GM19455 (cell line): ENCODE data around the gene NKIRAS1.
"Not testable (repeated sequence)": the region's sequence is repeated elsewhere in the genome, so short reads cannot be mapped to it uniquely, and the experiment has no call there.

ENCODE experiments used
- ATAC-seq: cut with Tn5 transposase; IDR thresholded peaks from one replicate; pipeline ENCODE4 v1.9.1; 2021; ENCODE audit not compliant: unreplicated experiment

The NKIRAS1 gene

DNA sequence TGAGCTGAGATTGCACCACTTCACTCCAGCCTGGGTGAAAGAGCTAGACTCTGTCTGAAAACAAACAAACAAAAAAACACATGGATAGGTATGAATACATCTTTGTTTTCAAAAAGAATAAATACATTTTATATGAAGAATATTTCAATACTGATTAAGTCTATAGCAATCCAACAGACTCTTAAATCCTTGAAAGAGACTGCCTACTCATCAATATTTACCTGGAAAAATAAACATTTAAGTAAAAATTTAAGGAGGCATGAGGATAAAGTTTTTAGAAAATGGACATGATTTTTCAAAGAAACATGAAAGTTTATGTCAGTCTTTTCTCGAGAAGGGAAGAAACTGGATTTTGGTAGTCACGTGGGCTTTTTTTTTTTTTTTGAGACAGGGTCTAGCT, 5.4 kb downstream of the NKIRAS1 start:
- no peak for ATAC-seq

DNA sequence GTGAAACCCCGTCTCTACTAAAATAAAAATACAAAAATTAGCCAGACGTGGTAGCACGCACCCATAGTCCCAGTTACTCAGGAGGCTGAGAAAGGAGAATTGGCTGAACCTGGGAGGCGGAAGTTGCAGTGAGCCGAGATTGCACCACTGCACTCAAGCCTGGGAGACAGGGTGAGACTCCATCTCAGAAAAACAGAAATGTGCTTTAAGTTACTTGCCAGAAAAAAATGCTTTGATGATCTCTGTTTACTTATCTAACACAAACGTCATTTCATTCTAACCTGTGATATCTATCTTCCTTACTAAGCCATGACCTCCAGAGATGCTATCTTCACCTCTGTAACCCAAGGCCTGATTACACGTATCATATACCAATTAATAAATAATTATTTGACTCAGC, 7.4 kb downstream of the NKIRAS1 start:
- no peak for ATAC-seq

DNA sequence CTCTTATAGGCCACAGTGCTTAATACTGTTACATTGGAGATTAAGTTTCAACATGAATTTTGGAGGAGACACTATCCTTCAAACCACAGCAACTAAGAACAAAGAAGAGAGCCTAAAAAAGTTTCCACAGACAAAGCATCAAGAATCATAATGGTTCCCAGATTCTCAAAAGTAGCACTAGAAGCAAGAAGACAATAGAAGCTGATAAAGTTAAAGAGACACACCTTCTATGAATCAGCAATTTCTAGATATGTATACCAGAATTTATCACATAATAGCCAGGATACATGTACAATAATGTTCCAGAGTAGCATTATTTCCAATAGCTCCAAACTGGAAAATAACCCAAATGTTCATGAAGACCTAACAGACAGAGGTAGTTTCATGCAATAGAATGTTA, 12.2 kb downstream of the NKIRAS1 start:
- no peak for ATAC-seq

DNA sequence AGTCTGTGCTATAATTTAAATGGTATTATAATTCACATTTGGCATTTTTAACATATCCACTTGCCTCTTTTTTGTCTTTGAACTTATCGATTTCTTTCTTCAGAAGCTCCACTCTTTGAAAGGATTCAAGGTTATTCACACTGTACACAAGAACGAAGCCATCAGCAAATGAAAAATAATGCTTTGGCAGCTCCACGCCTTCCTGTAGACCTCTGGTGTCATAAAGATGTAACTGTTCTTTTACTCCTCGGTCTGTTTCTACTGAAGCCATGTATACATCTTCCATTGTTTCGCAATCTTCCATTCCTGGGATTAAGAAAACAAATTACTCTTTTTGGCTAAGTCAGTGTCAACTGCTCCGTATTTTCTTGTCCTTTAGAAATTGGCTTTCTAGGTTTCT, 16.0 kb downstream of the NKIRAS1 start:
- no peak for ATAC-seq

DNA sequence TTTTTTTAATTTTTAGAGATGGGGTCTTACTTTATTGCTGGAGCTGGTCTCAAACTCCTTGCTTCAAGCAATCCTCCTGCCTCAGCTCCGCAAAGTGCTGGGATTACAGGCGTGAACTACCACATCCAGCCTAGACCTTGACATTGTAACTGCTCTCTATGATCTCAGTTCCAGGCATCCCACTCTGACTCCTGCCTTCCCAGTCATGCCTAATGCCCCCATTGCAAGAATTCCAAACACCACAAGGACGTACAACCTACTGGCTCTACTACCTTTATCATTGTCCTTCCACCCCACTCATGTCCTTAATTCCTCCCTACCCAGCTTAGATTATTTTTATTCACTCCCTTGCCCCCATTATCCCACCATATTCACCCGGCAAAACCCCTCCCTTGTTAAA, 21.6 kb downstream of the NKIRAS1 start:
- ATAC-seq, result no peak

DNA sequence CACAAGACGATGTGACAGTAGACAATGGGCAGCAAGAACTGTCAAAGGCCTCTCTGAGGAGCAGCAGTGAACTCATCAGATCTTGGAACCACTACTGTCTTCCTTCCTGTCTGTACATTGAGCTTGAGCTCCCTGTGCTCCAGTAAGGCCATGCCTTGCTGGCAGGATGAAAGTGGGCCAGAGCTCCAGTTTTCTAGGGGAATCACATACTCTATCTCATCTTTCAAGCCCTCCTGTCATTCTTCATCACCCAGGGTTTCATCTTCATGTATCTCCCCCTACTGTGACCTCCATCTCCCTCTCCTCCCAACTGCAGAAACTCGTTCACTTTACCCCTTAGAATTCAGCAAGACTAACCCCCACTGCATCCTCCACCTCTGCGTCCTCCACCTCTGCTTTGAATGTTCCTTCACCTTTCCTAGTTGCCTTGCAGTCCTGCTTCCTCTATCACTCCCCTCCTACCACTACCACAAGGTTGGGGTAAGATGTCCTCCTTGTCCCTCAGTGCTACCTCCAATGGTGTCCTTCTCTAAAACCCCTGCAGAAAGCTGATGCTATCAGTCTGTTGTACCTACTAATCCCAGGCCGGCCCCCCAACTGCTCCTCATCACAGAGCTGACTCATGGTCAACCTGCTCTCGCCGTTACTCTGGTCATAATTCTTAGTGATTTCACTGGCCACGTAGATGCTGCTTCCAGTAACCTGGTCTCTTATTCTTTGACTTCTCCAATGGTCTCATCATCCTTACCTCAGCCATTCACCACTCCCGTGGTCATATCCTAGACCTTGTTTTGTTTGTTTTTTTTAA, 22.3 kb downstream of the NKIRAS1 start:
- ATAC-seq, result no peak

DNA sequence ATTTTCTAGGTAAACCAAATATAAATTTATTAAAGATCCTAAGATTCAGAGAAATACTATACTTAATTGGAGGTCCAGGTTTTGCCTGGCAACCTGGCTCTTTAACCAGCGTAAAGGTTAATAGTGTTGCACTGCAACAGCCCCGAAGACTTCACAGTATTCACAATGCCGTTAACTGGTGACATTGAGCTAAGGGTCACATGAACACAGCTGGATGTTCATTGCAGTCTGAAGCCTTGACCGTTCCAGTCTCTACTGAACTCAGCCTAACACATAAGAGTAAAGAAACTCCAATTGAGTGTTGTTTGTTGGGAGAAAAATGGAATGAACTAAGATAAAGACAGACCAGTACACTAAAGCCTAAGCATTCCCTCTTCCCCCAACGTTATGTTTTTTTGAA, 26.8 kb downstream of the NKIRAS1 start:
- ATAC-seq, result no peak

DNA sequence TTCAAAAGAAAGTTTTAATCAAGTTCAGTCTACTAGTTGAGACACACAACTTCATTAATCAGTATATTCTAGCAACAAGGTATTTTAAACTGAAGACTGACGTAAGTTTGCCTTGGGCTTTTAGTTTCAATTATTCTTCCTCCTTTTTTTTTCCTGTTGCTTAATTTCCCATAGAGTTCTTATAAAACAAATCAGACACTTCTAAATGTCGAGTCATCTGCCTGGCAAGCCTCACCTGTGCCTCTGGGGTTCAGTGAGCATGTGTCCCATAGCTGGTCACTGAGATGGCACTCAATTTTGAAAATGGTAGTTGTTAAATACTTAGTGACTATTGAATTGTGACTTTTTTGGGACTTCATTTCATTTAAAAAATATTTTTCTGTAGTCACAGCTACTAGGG, 27.4 kb downstream of the NKIRAS1 start:
- ATAC-seq, result no peak

DNA sequence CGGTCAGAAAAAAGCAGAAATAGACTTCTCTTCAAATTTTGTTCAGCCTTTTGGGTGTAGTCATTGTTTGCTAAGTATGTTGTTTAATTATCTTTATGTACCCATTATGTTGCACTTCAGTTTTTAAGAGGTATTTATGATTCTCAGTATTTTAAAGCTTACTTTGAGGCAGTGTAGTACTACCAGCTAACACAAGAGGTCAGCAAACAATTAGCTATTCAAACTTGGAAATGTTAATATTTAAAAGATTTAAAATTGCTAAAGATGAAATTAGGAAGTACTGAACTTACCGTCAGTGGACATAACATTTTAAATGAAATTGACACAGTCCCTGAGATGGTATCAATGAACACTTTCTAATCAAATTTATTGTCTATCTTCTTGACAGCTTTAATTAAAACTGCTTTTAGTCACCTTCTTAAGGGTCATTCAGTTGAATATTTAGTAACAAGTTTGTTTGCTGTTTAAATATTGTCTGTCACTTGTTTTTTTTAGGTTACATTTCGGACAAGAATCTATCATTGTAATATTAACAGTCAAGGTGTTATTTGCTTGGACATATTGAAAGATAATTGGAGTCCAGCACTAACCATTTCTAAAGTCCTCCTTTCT, 28.1 kb downstream of the NKIRAS1 start:
- no peak for ATAC-seq

DNA sequence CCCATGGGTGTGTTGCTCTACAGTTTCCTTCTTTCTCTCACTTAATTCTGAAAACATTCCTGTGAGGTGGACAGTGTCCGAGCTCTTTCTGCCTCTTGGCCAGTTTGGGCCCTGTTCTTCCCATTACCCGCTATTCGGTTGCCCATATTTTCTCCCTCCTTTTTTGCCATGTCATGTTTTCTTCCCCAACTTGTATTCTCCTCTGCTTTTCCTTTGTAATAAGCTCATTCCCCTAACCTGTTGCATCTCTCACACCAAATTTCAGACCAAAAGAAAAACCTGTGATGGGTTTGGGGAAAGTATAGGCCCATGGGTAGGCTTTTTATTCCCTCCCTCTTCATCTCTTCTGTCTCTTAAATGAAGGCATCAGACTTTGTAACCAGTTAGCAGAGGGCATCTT, 30.5 kb downstream of the NKIRAS1 start:
- ATAC-seq, result no peak

DNA sequence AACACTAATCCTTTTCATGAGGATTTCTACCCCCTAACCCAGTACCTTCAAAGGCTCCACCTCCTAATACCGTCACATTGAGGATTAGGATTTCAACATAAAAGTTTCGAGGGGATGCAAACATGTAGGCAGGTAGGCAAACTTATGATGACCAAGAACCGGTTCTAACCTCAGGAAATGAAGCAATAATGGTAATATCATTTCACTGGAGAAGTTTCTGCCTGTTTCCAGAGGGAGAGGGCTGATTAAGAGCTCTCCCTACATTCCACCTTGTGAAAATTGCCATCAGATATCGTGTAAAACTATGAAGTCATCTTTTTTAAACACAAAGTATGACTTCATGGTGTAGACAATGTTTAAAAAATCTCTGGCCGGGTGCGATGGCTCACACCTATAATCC, 31.6 kb downstream of the NKIRAS1 start:
- no peak for ATAC-seq

DNA sequence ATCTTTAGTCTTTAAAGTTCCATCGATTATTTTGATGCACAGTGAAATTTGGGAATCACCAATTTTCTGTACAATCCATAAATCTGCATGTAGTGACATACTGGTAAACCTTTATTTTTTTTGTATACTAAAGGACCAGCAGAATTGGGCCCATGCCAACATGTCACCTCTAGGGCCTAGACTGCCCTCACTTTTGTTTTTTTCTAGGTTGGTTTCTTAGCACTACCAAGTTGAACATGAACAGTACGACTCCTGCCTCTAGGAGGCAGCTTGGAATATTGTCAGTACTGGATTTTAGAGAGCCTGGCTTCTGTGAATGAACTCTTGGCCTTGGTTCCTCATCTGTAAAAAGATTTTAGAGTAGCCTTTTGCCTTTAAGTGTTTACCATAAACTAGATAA, 32.3 kb downstream of the NKIRAS1 start:
- no peak for ATAC-seq

DNA sequence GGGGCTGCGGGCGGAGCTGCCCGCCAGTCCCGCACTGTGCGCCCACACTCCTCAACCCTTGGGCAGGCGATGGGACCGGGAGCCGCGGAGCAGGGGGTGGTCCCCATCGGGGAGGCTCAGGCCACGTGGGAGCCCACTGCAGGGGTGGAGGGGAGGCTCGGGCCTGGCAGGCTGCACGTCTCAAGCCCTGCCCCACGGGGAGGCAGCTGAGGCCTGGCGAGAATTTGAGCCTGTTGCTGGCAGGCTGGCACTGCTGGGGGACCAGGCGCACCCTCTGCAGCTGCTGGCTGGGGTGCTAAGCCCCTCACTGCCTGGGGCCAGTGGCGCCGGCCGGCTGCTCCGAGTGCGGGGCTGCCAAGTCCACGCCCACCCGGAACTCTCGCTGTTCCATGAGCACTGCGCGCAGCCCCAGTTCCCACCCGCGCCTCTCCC, 34.3 kb downstream of the NKIRAS1 start:
- no peak for ATAC-seq

DNA sequence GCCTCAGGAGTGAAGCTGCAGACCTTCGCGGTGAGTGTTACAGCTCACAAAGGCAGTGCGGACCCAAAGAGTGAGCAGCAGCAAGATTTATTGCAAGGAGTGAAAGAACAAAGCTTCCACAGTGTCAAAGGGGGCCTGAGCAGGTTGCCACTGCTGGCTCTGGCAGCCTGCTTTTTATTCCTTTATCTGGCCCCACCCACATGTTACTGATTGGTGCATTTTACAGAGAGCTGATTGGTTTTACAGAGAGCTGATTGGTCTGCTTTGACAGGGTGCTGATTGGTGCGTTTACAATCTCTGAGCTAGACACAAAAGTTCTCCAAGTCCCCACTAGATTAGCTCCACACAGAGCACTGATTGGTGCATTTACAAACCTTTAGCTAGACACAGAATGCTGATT, 34.8 kb downstream of the NKIRAS1 start:
- ATAC-seq, result not testable (repeated sequence)

DNA sequence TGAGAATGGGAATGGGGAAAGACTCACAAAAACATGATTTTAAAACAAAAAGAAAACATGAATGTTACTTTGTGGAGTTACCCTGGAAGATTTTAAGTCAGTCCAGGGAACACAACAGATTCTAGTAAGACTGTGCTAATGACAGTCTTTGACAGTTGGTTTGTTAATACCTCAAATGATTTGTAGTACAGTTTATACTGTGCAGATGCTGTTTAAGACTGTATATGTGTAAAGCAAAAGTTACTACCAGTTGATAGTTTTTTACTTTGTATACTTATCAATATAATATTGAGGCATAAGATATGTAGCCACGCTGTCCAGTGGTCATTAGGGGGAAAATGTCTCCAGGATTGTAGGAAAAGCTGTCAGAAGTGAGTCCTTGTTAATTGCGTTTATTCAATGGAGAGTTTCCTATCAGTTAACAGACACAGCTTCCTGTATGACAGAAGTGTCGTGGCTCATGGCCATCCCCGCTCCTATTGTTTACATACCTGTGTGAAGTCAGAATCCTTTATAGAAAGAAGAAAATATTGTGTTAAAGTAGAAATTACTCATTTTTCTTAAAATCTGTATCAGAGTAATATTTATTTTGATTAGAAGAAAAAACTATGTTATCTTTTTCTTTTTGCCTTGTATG, 36.0 kb downstream of the NKIRAS1 start:
- no peak for ATAC-seq

DNA sequence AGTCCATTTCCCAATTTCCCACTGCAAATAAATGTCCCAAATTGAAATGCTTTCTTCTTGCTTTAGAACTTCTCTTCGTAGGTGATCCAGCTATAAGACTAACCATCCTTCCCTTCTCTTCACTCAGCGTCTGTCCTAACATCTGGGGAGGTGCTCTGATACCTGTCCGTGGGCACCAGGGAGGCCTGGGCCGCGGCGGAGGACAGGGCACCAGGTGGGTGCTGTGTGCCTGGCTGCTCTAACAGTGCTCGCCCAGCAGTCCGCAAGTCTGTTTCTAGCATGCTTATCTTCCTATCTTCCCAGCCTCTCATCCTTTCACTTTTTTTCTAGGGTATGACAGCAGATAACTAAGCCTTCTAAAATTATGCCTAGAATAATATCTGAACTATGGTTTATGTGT, 37.3 kb downstream of the NKIRAS1 start:
- no peak for ATAC-seq

DNA sequence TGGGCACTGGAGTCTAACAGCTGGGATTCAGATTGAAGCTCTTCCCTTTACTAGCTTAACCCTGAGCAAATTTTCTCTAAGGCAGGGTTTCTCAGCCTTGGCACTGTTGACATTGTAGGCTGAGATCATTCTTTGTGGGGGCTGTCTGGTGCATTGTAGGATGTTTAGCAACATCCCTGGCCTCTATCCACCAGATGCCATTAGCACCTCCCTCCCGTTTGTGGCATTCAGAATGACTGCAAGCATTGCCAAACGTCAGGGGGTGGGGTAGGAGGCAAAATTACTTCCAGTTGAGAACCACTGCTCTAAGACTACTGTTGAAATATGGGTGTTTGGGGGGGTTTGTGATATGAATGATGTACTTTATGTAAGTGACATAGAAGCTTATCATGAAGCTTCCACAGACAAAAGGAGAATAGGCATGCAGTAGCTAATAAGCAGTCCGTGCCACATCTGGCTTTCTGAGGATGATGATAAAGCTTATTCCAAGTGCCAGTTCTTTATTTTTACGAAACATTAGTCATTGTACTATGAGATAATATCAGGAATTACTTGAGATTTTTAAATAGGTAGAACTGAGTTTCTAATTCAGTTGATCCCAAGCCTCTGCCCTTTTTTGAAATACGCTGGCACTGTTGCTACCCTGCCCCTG, 39.3 kb downstream of the NKIRAS1 start:
- no peak for ATAC-seq

DNA sequence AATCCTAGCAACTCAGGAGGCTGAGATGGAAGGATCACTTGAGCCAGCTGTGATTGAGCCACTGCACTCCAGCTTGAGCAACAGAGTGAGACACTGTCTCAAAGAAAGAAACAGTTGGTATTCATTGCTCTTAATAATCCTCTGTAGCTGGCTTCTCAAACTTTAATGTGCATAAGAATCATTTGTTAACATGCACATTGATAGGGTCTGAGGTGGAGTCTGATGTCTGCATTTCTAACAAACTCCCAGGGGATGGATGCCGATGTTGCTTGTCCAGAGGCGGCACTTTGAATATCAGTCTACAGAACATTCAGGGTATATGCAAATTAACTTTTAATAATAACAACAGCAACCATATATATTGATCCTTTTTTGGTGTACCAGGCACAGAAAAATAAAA, 39.9 kb downstream of the NKIRAS1 start:
- no peak for ATAC-seq

DNA sequence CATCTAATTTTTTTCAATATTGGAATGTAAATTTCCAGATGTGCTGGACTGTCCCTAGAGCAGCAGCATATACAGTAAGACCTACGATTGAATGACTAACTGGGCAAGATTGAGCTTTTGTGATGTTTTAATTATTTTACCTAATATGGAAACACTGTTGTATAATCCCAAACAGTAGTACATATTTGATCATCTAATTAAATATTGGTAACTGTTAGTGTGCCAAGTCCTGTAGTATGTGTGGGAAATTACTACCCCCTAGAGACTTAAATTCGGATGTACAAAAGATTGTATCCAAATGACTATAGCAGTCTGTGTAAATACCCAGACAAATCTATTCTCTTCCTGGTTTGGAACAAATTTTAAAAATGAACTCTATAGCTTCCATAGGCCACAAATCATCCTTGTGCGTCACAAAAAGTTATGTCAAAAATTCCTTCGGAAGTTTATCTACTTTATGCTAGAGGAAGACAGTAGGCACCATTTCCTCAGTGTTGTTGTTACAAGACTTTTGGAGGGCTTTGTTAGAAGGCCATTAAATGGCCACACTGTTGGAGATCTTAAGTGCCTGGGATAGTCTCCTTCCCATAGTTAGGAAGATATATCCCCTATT, 41.6 kb downstream of the NKIRAS1 start:
- ATAC-seq, result no peak

DNA sequence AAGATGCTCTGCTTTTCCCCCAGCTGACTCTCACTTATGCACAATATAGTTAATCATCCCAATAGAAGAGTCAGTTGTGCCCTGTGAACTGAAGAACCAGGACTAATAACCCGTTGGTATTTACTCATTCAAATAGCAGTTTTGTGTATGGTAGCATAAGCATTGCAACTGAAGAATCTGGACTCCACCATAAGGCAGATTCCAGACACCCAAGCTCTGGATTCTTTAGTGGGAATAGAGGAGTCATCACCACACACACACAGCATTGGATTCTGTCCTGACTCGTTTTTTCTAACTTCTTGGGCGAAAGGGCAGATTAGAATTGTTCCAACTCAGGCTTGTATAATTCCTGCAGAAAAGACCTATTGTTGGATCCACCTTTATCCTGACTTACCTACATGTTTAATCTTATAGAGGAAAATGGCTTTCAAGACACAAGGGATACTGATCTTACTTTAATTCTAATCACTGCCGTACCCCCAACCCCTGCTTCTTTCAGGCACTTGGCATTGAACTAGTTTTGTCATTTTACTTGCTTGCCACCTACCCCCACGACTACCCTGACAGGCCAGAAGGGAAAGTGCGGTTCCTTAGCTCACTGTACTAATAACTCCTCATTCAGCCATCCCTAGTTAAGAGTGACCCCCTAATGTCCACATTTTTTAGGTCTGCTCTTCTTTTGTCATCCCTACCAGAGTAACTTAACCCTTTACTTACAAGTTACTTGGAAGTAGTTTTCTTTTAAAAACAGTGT, 42.3 kb downstream of the NKIRAS1 start:
- ATAC-seq, result no peak

DNA sequence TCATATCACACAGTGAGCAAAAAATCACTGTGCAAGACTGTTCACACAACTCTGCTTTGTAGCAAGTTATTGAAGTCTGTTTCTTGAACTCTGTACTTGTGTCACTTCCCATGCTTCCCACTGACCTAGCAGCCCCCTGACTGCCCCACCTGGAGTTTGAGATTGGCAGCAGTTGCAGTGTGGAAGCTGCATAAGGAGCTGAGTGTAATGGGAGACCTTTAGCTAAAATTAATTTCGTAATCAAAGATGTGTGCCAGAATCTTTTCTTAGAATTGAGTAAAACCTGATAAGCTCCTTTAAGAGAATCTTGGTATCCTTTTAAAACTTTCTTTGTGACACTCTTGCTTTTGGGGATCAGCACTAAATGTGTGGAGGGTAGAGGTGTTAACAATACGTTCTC, 42.8 kb downstream of the NKIRAS1 start:
- ATAC-seq, result no peak
